Spleen (tissue), 11 donors: ENCODE data around the gene C4orf50. TPM values are rescaled to one million over a fixed set of nuclear protein-coding genes. Genes with fewer than 3 reads are reported as not detected.
A peak's percentile ranks its signal among the peaks of the same experiment; 100 is the strongest.

ENCODE experiments used
- DNase-seq: peaks from one replicate; pipeline ENCODE4 v3.0.0-alpha.2; 2020
- H3K27ac ChIP-seq, 8 donors: fragments of 200-600 bp; sonication (generic) in 7 of 8; 1 replicate in 4 of 8; 2 replicates in 4 of 8; pipeline versions ENCODE4 v1.5.0 to v1.8.0; 2016 to 2021; ENCODE audit warnings: inconsistent platforms in 4 of 8, mild to moderate bottlenecking in 4 of 8, moderate library complexity in 1 of 8
- H3K27me3 ChIP-seq, 7 donors: fragments of 200-600 bp; sonication (generic) in 6 of 7; replicated peaks in 1 of 7; 1 replicate in 4 of 7; 2 replicates in 3 of 7; pipeline versions ENCODE4 v1.5.0 to v1.8.0; 2016 to 2021; ENCODE audit warnings: inconsistent platforms in 3 of 7, mild to moderate bottlenecking in 1 of 7
- H3K36me3 ChIP-seq, 6 donors: fragments of 200-600 bp; sonication (generic) in 5 of 6; 1 replicate in 4 of 6; 2 replicates in 2 of 6; pipeline versions ENCODE4 v1.5.0 to v1.8.0; 2016 to 2021; ENCODE audit warnings: inconsistent platforms in 2 of 6
- H3K4me1 ChIP-seq, 6 donors: fragments of 200-600 bp; sonication (generic) in 5 of 6; 1 replicate in 3 of 6; 2 replicates in 3 of 6; pipeline versions ENCODE4 v1.5.0 to v1.8.0; 2016 to 2021; ENCODE audit warnings: inconsistent platforms in 3 of 6
- H3K4me3 ChIP-seq, 8 donors: fragments of 200-600 bp; sonication (generic) in 7 of 8; 1 replicate in 4 of 8; 2 replicates in 4 of 8; pipeline versions ENCODE4 v1.5.0 to v1.8.0; 2016 to 2021; ENCODE audit warnings: inconsistent platforms in 4 of 8, mild to moderate bottlenecking in 4 of 8, moderate library complexity in 2 of 8
- H3K9me3 ChIP-seq, 8 donors: fragments of 200-600 bp; sonication (generic) in 7 of 8; 1 replicate in 4 of 8; 2 replicates in 4 of 8; pipeline versions ENCODE4 v1.5.0 to v1.8.0; 2016 to 2021; ENCODE audit warnings: inconsistent platforms in 4 of 8
- POLR2A ChIP-seq, 3 donors: fragments of 450-650 bp; IDR thresholded peaks; one replicate each; pipeline ENCODE4 v1.5.1; 2017; ENCODE audit warnings: antibody characterized with exemption in 3 of 3, mild to moderate bottlenecking in 1 of 3
- POLR2AphosphoS5 ChIP-seq, 3 donors: sonication (generic); formaldehyde crosslinking; IDR thresholded peaks; one replicate each; pipeline ENCODE4 v1.5.1; 2017; ENCODE audit warnings: antibody characterized with exemption in 3 of 3
- WGBS, 5 donors: extraction: QIAGEN DNeasy Blood & Tissue Kit in 3 of 5; methylation state at CpG; one replicate each; pipeline versions ENCODE4 v1.1.5 to v1.1.7; 2013 to 2018; 5-methylcytosine and 5-hydroxymethylcytosine counted together
- intact Hi-C: fragments of 100-400 bp; cut with DNase I; formaldehyde crosslinking; loops from one replicate; pipeline ENCODE4 v1.15.0; 2023; ENCODE audit warnings: low total_unique reads
- polyA plus RNA-seq, 3 donors: library from polyadenylated mRNA; stranded (reverse); fragments of 200-250 nt; gene quantifications; one replicate each; pipeline ENCODE4 v1.2.1, GENCODE V29; 2013
- total RNA-seq, 7 donors: library from RNA; depleted of rRNA in 3 of 7; stranded (reverse); fragments of >200 nt in 3 of 7; fragmentation: NEBNext Ultra II Directional in 4 of 7; extraction: Animal tissue kit (Norgen Biotek cat#: 25700) in 4 of 7; gene quantifications; one replicate each; pipeline versions ENCODE4 v1.1.0 to v1.2.1, GENCODE V29; 2016 to 2021
- TF ChIP-seq, protein P1 (sequence below), 11 experiments: fragments of 200-600 bp in 7 of 11; fragments of 450-650 bp in 4 of 11; sonication (generic) in 4 of 11; IDR thresholded peaks in 8 of 11; conservative IDR thresholded peaks in 3 of 11; 1 replicate in 7 of 11; 2 replicates in 4 of 11; pipeline versions ENCODE4 v1.4.0 to v1.8.0; 2016 to 2021; ENCODE audit warnings: antibody characterized with exemption in 11 of 11, inconsistent platforms in 4 of 11, mild to moderate bottlenecking in 1 of 11
- donor health status: healthy with polysubstance abuse.
- donor health status: DM: no; HTN: no; CAD: no; lungs with moderate emphysema.
- donor health status: DM: no; HTN: no; CAD: no.
- donor health status: Bipolar disorder and iron deficiency.
- donor health status: healthy.
- donor health status: DM: no; HTN: no; CAD: no.
- donor health status: DM: yes; HTN: yes; CAD: no.

Gene C4orf50
- total and polyA plus RNA-seq, 10 donors = 0.02 to 2.5 (median 0.30) TPM

- TF ChIP-seq POLR2AphosphoS5 (IDR thresholded peaks at IDR 0.05) (no peak), POLR2A (IDR thresholded peaks at IDR 0.05) (no peak)
- TF ChIP-seq, protein P1, sequence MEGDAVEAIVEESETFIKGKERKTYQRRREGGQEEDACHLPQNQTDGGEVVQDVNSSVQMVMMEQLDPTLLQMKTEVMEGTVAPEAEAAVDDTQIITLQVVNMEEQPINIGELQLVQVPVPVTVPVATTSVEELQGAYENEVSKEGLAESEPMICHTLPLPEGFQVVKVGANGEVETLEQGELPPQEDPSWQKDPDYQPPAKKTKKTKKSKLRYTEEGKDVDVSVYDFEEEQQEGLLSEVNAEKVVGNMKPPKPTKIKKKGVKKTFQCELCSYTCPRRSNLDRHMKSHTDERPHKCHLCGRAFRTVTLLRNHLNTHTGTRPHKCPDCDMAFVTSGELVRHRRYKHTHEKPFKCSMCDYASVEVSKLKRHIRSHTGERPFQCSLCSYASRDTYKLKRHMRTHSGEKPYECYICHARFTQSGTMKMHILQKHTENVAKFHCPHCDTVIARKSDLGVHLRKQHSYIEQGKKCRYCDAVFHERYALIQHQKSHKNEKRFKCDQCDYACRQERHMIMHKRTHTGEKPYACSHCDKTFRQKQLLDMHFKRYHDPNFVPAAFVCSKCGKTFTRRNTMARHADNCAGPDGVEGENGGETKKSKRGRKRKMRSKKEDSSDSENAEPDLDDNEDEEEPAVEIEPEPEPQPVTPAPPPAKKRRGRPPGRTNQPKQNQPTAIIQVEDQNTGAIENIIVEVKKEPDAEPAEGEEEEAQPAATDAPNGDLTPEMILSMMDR (IDR thresholded peaks at IDR 0.05 in 8 of 11, conservative IDR thresholded peaks at IDR 0.05 in 3 of 11) = no peak
- Histone ChIP-seq H3K36me3 (no peaks in the 10 kb centered on the region), H3K9me3 (peaks cover 0 to 15% (median 0%) of the 10 kb centered on the region in 8 donors), H3K27ac (no peak overlapping the region), H3K4me3 (peak overlapping the region in 1 of 8 donors; percentile 46), H3K4me1 (peaks cover 0 to 35% (median 20%) of the 10 kb centered on the region in 6 donors), H3K27me3 (peaks cover 15 to 91% (median 73%) of the 10 kb centered on the region in 7 donors)
- intact Hi-C loops = no loop called here
- 3 to 21% (median 8%) methylated on average over 32 to 100 of the region's 100 CpGs for WGBS, 5 donors
- DNase-seq = no peak
Observed at GRCh38 chr4:5892323-5893003, 125.8 kb downstream of the C4orf50 start.

DNA sequence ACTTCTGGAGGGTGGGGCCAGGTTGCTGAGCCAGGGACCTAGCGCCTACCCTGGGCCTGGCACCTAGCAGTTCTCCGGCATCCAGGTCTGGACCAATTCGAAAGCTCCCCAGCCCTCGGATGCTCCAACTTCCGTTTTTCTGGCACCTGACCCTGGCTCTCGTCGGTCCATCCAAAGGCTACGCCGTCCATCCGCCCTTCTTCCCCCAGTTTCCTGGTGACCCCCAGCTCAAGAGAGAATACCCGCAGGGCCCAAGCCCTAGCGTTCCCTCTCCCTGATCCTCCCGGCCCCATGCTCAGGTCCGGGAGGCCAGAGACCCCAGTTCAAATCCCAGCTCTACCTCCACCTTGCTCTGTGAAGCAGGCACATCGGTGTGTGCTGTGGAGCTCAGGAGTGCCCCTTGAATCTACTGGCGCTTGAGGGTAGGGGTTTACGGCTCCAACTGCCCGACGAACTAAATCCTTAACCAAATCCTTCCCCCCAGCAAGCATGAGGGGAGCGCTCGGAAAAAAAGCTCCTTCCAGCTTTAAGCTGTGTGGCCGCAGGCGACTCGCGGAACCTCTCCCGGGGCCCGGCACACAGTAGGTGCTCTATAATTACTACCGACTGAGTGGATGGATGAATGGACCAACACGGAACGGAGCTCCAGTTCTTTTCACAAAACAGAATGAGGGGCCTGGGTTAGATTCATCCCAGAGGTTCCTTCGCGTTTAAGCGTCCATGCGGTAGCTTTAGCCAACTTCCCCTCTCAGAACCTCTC lies 126.5 kb downstream of the C4orf50 start:
- no peak for DNase-seq
- Histone ChIP-seq H3K4me1 (peaks cover 0 to 39% (median 22%) of the 10 kb centered on the region in 6 donors), H3K9me3 (peaks cover 0 to 7% (median 0%) of the 10 kb centered on the region in 8 donors), H3K36me3 (no peaks in the 10 kb centered on the region), H3K27me3 (peaks cover 17 to 93% (median 80%) of the 10 kb centered on the region in 7 donors), H3K4me3 (no peak overlapping the region), H3K27ac (no peak overlapping the region)
- TF ChIP-seq, protein P1 (IDR thresholded peaks at IDR 0.05 in 8 of 11, conservative IDR thresholded peaks at IDR 0.05 in 3 of 11) = no peak
- TF ChIP-seq POLR2AphosphoS5 (IDR thresholded peaks at IDR 0.05) (no peak), POLR2A (IDR thresholded peaks at IDR 0.05) (no peak)
- 17 to 25% (median 20%) methylated on average over 27 to 34 of the region's 34 CpGs for WGBS, 5 donors
- intact Hi-C loops = no loop called here

GRCh38 chr4:5890063-5890727 lies 128.0 kb downstream of the C4orf50 start:
- no peak for TF ChIP-seq POLR2A (IDR thresholded peaks at IDR 0.05)
- TF ChIP-seq POLR2AphosphoS5 (IDR thresholded peaks at IDR 0.05) = no peak
- TF ChIP-seq, protein P1 (IDR thresholded peaks at IDR 0.05 in 8 of 11, conservative IDR thresholded peaks at IDR 0.05 in 3 of 11) = no peak
- H3K27ac ChIP-seq = no peak overlapping the region
- intact Hi-C loops = no loop called here
- no peaks in the 10 kb centered on the region for H3K36me3 ChIP-seq
- no peak for DNase-seq
- peaks cover 17 to 99% (median 83%) of the 10 kb centered on the region in 7 donors for H3K27me3 ChIP-seq
- H3K4me1 ChIP-seq = peaks cover 0 to 39% (median 22%) of the 10 kb centered on the region in 6 donors
- peaks cover 0 to 6% (median 0%) of the 10 kb centered on the region in 8 donors for H3K9me3 ChIP-seq
- WGBS, 5 donors = 2 to 10% (median 4%) methylated on average over 23 to 41 of the region's 41 CpGs
- H3K4me3 ChIP-seq = peak overlapping the region in 2 of 8 donors; percentile 6 to 37
